GM12878 (cell line): ENCODE results near the gene LSM14B. TPM values are rescaled to one million over a fixed set of nuclear protein-coding genes. Genes with fewer than 3 reads are reported as not detected.
A peak's percentile ranks its signal among the peaks of the same experiment; 100 is the strongest.

Experiments used
- ATAC-seq: fragments of 200-7000 bp; cut with Tn5 transposase; 3 replicates; pipeline ENCODE4 v1.9.1; 2020; ENCODE audit warnings: mild to moderate bottlenecking, moderate library complexity
- BruUV-seq: library from RNA; stranded (reverse); fragments of 400-500 nt; replicated peaks from 2 replicates; lab custom pipeline; 2021; lab: Mats Ljungman, UMichigan
- CTCF ChIA-PET: fragments of 300-600 bp; sonication (Branson Sonifier 250); formaldehyde crosslinking; extraction: SDS; loops from one replicate; lab custom pipeline; 2021; ENCODE audit warnings: inconsistent platforms; lab: Yijun Ruan, JAX
- POLR2A ChIA-PET: fragments of 350-600 bp; formaldehyde crosslinking; extraction: SDS; loops from one replicate; lab custom pipeline; 2021; ENCODE audit warnings: inconsistent platforms; lab: Charles Lee
- RAD21 ChIA-PET: fragments of 300-600 bp; sonication (Branson Sonifier 250); formaldehyde crosslinking; loops from one replicate; lab custom pipeline; 2023; ENCODE audit warnings: antibody characterized with exemption; ENCODE audit not compliant: unreplicated experiment; lab: Charles Lee
- SMC1A ChIA-PET: fragments of 300-600 bp; sonication (Branson Sonifier 250); formaldehyde crosslinking; loops from one replicate; lab custom pipeline; 2023; ENCODE audit not compliant: unreplicated experiment, uncharacterized antibody; lab: Charles Lee
- DNase-seq: peaks from one replicate; pipeline ENCODE4 v3.0.0-alpha.2; 2011; ENCODE audit warnings: low read depth, low spot score
- FAIRE-seq: peaks from 3 replicates; lab custom pipeline; 2011; peaks lifted over from hg19 to GRCh38; lab: Jason Lieb, UNC
- H2AFZ ChIP-seq: 2 replicates; pipeline ENCODE4 v1.6.0; 2011; ENCODE audit warnings: low read depth, low read length, control low read depth; ENCODE audit not compliant: control insufficient read depth
- H3K27ac ChIP-seq: 2 replicates; pipeline ENCODE4 v1.5.1; 2011; ENCODE audit warnings: control low read depth; ENCODE audit not compliant: control insufficient read depth, insufficient read depth
- H3K27me3 ChIP-seq, 2 experiments: replicated peaks in 1 of 2; 2 replicates each; pipeline versions ENCODE4 v1.6.0 to v1.6.1; 2011; ENCODE audit warnings: low read length in 1 of 2; ENCODE audit not compliant: control insufficient read depth in 2 of 2, insufficient read depth in 2 of 2
- H3K36me3 ChIP-seq, 2 experiments: 2 replicates each; pipeline ENCODE4 v1.5.1; 2011; ENCODE audit warnings: low read length in 1 of 2; ENCODE audit not compliant: control insufficient read depth in 2 of 2, insufficient read depth in 2 of 2
- H3K4me1 ChIP-seq: 2 replicates; pipeline ENCODE4 v1.6.1; 2011; ENCODE audit warnings: mild to moderate bottlenecking, low read length, moderate library complexity, mixed read lengths; ENCODE audit not compliant: control insufficient read depth, insufficient read depth
- H3K4me2 ChIP-seq: 2 replicates; pipeline ENCODE4 v1.6.0; 2011; ENCODE audit warnings: control low read depth; ENCODE audit not compliant: control insufficient read depth, insufficient read depth
- H3K4me3 ChIP-seq: fragments of 200-600 bp; sonication (generic); 2 replicates; pipeline ENCODE4 v1.5.1; 2016
- H3K79me2 ChIP-seq: 2 replicates; pipeline ENCODE4 v1.6.0; 2011; ENCODE audit warnings: low read length; ENCODE audit not compliant: control insufficient read depth, insufficient read depth
- H3K9ac ChIP-seq: 2 replicates; pipeline ENCODE4 v1.8.0; 2011; ENCODE audit warnings: low read length, control low read depth, mixed read lengths; ENCODE audit not compliant: control insufficient read depth, insufficient read depth
- H3K9me3 ChIP-seq: replicated peaks from 3 replicates; pipeline ENCODE4 v1.5.1; 2011; ENCODE audit warnings: mild to moderate bottlenecking, low read length; ENCODE audit not compliant: control insufficient read depth, insufficient read depth
- H4K20me1 ChIP-seq: 2 replicates; pipeline ENCODE4 v1.6.0; 2011; ENCODE audit not compliant: control insufficient read depth, insufficient read depth
- CHD4 ChIP-seq: fragments of 200-600 bp; sonication (generic); IDR thresholded peaks from 2 replicates; pipeline ENCODE4 v1.6.1; 2016; ENCODE audit warnings: mild to moderate bottlenecking
- CTCF ChIP-seq, 3 experiments: IDR thresholded peaks in 2 of 3; conservative IDR thresholded peaks in 1 of 3; 2 replicates each; pipeline ENCODE4 v1.5.1; 2011; ENCODE audit warnings: low read depth in 3 of 3, low read length in 3 of 3, mild to moderate bottlenecking in 3 of 3, control low read depth in 2 of 3, moderate library complexity in 2 of 3, inconsistent platforms in 1 of 3, mixed read lengths in 1 of 3; ENCODE audit not compliant: control insufficient read depth in 2 of 3, insufficient read depth in 1 of 3; ENCODE audit errors: extremely low read depth in 1 of 3
- IRF5 ChIP-seq: fragments of 450-650 bp; IDR thresholded peaks from 2 replicates; pipeline ENCODE4 v1.6.1; 2017; ENCODE audit warnings: borderline replicate concordance
- RAD21 ChIP-seq: IDR thresholded peaks from 2 replicates; pipeline ENCODE4 v1.6.1; 2011; ENCODE audit warnings: mild to moderate bottlenecking, low read depth, low read length, moderate library complexity; ENCODE audit not compliant: insufficient read depth
- SMC3 ChIP-seq: IDR thresholded peaks from 2 replicates; pipeline ENCODE4 v1.6.1; 2011; ENCODE audit warnings: low read length, improper control_type of control experiment, borderline replicate concordance
- SUPT20H ChIP-seq: IDR thresholded peaks from 2 replicates; pipeline ENCODE4 v1.6.1; 2011; ENCODE audit warnings: low read depth, mild to moderate bottlenecking, low read length, moderate library complexity, borderline replicate concordance; ENCODE audit not compliant: control insufficient read depth
- ZSCAN29 ChIP-seq: fragments of 450-650 bp; IDR thresholded peaks from 2 replicates; pipeline ENCODE4 v1.6.1; 2017; ENCODE audit warnings: mild to moderate bottlenecking, moderate library complexity
- ZZZ3 ChIP-seq: IDR thresholded peaks from 2 replicates; pipeline ENCODE4 v1.6.1; 2011; ENCODE audit warnings: low read depth; ENCODE audit not compliant: control insufficient read depth, insufficient read length
- WGBS: methylation state at CpG from one replicate; pipeline ENCODE4 v1.1.6; 2016; ENCODE audit warnings: low lambda C conversion rate; ENCODE audit not compliant: insufficient replicate concordance, insufficient coverage; ENCODE audit errors: missing lambda C conversion rate; 5-methylcytosine and 5-hydroxymethylcytosine counted together
- in situ Hi-C: fragments of 300-500 bp; cut with MboI; formaldehyde crosslinking; loops from 9 replicates; pipeline ENCODE4 v1.14.3; 2018; ENCODE audit warnings: mixed read lengths
- intact Hi-C: fragments of 100-400 bp; cut with micrococcal nuclease; formaldehyde crosslinking; loops from one replicate; pipeline ENCODE4 v1.14.2; 2022; ENCODE audit not compliant: unreplicated experiment
- polyA plus RNA-seq, 11 experiments: library from polyadenylated mRNA; depleted of rRNA in 4 of 11; unstranded in 6 of 11; stranded (reverse) in 5 of 11; fragments of >200 nt; fragmentation: Nextera tagmentation in 4 of 11; fragmentation: Illumina TruSeq in 1 of 11; extraction: Ambion mirVana in 4 of 11; extraction: Trizol in 1 of 11; gene quantifications; 1 replicate in 1 of 11; 2 replicates in 10 of 11; pipeline versions ENCODE4 v1.2.1 to v1.2.3, GENCODE V29; 2011 to 2016; ENCODE audit warnings: inconsistent platforms in 2 of 11, missing spikeins in 2 of 11, low read depth in 1 of 11
- total RNA-seq, 4 experiments: library from RNA; depleted of rRNA in 3 of 4; stranded (reverse); fragments of >200 nt in 3 of 4; fragmentation: Illumina TruSeq in 1 of 4; extraction: Trizol in 1 of 4; gene quantifications; 2 replicates each; pipeline versions ENCODE4 v1.2.1 to v1.2.3, GENCODE V29; 2013 to 2021

LSM14B gene
- total and polyA plus RNA-seq, 10 of the 15 experiments (the other 5 are each of a cell fraction or from before 2014, with no cell fraction given) = 0.56 to 34.3 (median 15.6) TPM

- WGBS = 58% methylated on average over 24 of the region's 24 CpGs
- TF ChIP-seq CTCF (IDR thresholded peaks at IDR 0.05 in 2 of 3, conservative IDR thresholded peaks at IDR 0.05 in 1 of 3; ENCODE audit: control insufficient read depth in 2 of 3, extremely low read depth in 1 of 3, insufficient read depth in 1 of 3, low read depth in 3 of 3, low read length in 3 of 3) (peak; percentile 57 to 80 (median 63)), RAD21 (peak; percentile 44; the same call in 1 of the 2 replicates), SUPT20H (no peak), IRF5 (no peak), CHD4 (no peak), ZZZ3 (no peak), ZSCAN29 (no peak), SMC3 (peak; percentile 54; the same call in 1 of the 2 replicates)
- Histone ChIP-seq H3K4me1 (peaks cover 9% of the 10 kb centered on the region), H3K27me3 (no peaks in the 10 kb centered on the region), H3K79me2 (peaks cover 6% of the 10 kb centered on the region), H3K4me2 (no peak overlapping the region), H3K27ac (no peak overlapping the region), H2AFZ (no peak overlapping the region), H3K4me3 (no peak overlapping the region), H4K20me1 (no peaks in the 10 kb centered on the region), H3K9ac (no peak overlapping the region), H3K9me3 (no peaks in the 10 kb centered on the region; the same call in 2 of the 3 replicates), H3K36me3 (peaks cover 16 to 28% of the 10 kb centered on the region in 2 experiments; a peak in 3 of 4 replicates)
- FAIRE-seq (no peak), DNase-seq (no peak), ATAC-seq (peak; percentile 97)
- CTCF ChIA-PET = interaction anchor here (0.8 to 1.5 kb wide), 3 partner anchors 12 to 146 kb away, joined by 3 to 8 read pairs (median 5); no protein-coding TSS in a partner anchor
- RAD21 ChIA-PET = no interaction called here
- SMC1A ChIA-PET = no interaction called here
- in situ Hi-C loops = no loop called here
- POLR2A ChIA-PET = no interaction called here
- intact Hi-C loops = loop anchor here (1.0 kb wide), 1 partner anchor 145 kb away; no protein-coding TSS in a partner anchor
- BruUV-seq = no TSS peak
These were observed 34.5 kb downstream of the LSM14B start for GRCh38 chr20:62156592-62157386.
